ENCODE results near the gene SOCS3.

SOCS3 gene

GRCh38 chr17:78375401-78376151 is 15.7 kb upstream of the SOCS3 start:
- H3K9me3 ChIP-seq (ENCODE audit: control insufficient read depth, low read length): no peaks in the 10 kb centered on the region
- H3K4me1 ChIP-seq (ENCODE audit: control insufficient read depth, insufficient read depth, low read length): peaks cover 66% of the 10 kb centered on the region
- DNase-seq (ENCODE audit: low read depth): peak; percentile 96
- no peaks in the 10 kb centered on the region for H3K27me3 ChIP-seq (replicated peaks; ENCODE audit: control insufficient read depth, insufficient read depth, low read length)
- H3K36me3 ChIP-seq (ENCODE audit: control insufficient read depth, insufficient read depth, low read length, severe bottlenecking): no peaks in the 10 kb centered on the region
- H3K9ac ChIP-seq (ENCODE audit: low read length): peak overlapping the region; percentile 53
- peak overlapping the region; percentile 54 for H3K4me3 ChIP-seq (ENCODE audit: low read length)

- Histone ChIP-seq H3K27me3 (replicated peaks; ENCODE audit: control insufficient read depth, insufficient read depth, low read length) (no peaks in the 10 kb centered on the region), H3K9ac (ENCODE audit: low read length) (peak overlapping the region; percentile 53), H3K9me3 (ENCODE audit: control insufficient read depth, low read length) (no peaks in the 10 kb centered on the region), H3K4me1 (ENCODE audit: control insufficient read depth, insufficient read depth, low read length) (peaks cover 58% of the 10 kb centered on the region), H3K4me3 (ENCODE audit: low read length) (peak overlapping the region; percentile 54), H3K36me3 (ENCODE audit: control insufficient read depth, insufficient read depth, low read length, severe bottlenecking) (no peaks in the 10 kb centered on the region)
- peak; percentile 80 for DNase-seq (ENCODE audit: low read depth)
Observed at GRCh38 chr17:78374631-78375274, 14.9 kb upstream of the SOCS3 start.

GRCh38 chr17:78374189-78374588 is 14.3 kb upstream of the SOCS3 start:
- Histone ChIP-seq H3K36me3 (ENCODE audit: control insufficient read depth, insufficient read depth, low read length, severe bottlenecking) (no peaks in the 10 kb centered on the region), H3K4me1 (ENCODE audit: control insufficient read depth, insufficient read depth, low read length) (peaks cover 52% of the 10 kb centered on the region), H3K4me3 (ENCODE audit: low read length) (no peak overlapping the region), H3K9me3 (ENCODE audit: control insufficient read depth, low read length) (no peaks in the 10 kb centered on the region), H3K9ac (ENCODE audit: low read length) (no peak overlapping the region), H3K27me3 (replicated peaks; ENCODE audit: control insufficient read depth, insufficient read depth, low read length) (no peaks in the 10 kb centered on the region)
- no peak for DNase-seq (ENCODE audit: low read depth)

- Histone ChIP-seq H3K36me3 (ENCODE audit: control insufficient read depth, insufficient read depth, low read length, severe bottlenecking) (no peaks in the 10 kb centered on the region), H3K4me1 (ENCODE audit: control insufficient read depth, insufficient read depth, low read length) (peaks cover 46% of the 10 kb centered on the region), H3K27me3 (replicated peaks; ENCODE audit: control insufficient read depth, insufficient read depth, low read length) (no peaks in the 10 kb centered on the region), H3K4me3 (ENCODE audit: low read length) (no peak overlapping the region), H3K9ac (ENCODE audit: low read length) (peak overlapping the region; percentile 37), H3K9me3 (ENCODE audit: control insufficient read depth, low read length) (no peaks in the 10 kb centered on the region)
- DNase-seq (ENCODE audit: low read depth): no peak
Observed at GRCh38 chr17:78372841-78373240, 13.0 kb upstream of the SOCS3 start.

GRCh38 chr17:78371056-78371455 is 11.2 kb upstream of the SOCS3 start:
- Histone ChIP-seq H3K4me3 (ENCODE audit: low read length) (no peak overlapping the region), H3K36me3 (ENCODE audit: control insufficient read depth, insufficient read depth, low read length, severe bottlenecking) (no peaks in the 10 kb centered on the region), H3K4me1 (ENCODE audit: control insufficient read depth, insufficient read depth, low read length) (peaks cover 35% of the 10 kb centered on the region), H3K27me3 (replicated peaks; ENCODE audit: control insufficient read depth, insufficient read depth, low read length) (no peaks in the 10 kb centered on the region), H3K9me3 (ENCODE audit: control insufficient read depth, low read length) (no peaks in the 10 kb centered on the region), H3K9ac (ENCODE audit: low read length) (no peak overlapping the region)
- DNase-seq (ENCODE audit: low read depth): no peak

- Histone ChIP-seq H3K4me3 (ENCODE audit: low read length) (no peak overlapping the region), H3K9ac (ENCODE audit: low read length) (no peak overlapping the region), H3K4me1 (ENCODE audit: control insufficient read depth, insufficient read depth, low read length) (peaks cover 33% of the 10 kb centered on the region), H3K9me3 (ENCODE audit: control insufficient read depth, low read length) (no peaks in the 10 kb centered on the region), H3K27me3 (replicated peaks; ENCODE audit: control insufficient read depth, insufficient read depth, low read length) (no peaks in the 10 kb centered on the region), H3K36me3 (ENCODE audit: control insufficient read depth, insufficient read depth, low read length, severe bottlenecking) (no peaks in the 10 kb centered on the region)
- DNase-seq (ENCODE audit: low read depth): no peak
Observed at GRCh38 chr17:78369791-78370381, 10.0 kb upstream of the SOCS3 start.

- Histone ChIP-seq H3K27me3 (replicated peaks; ENCODE audit: control insufficient read depth, insufficient read depth, low read length) (no peaks in the 10 kb centered on the region), H3K9ac (ENCODE audit: low read length) (no peak overlapping the region), H3K9me3 (ENCODE audit: control insufficient read depth, low read length) (no peaks in the 10 kb centered on the region), H3K4me3 (ENCODE audit: low read length) (no peak overlapping the region), H3K4me1 (ENCODE audit: control insufficient read depth, insufficient read depth, low read length) (peaks cover 24% of the 10 kb centered on the region), H3K36me3 (ENCODE audit: control insufficient read depth, insufficient read depth, low read length, severe bottlenecking) (no peaks in the 10 kb centered on the region)
- no peak for DNase-seq (ENCODE audit: low read depth)
Observed at GRCh38 chr17:78368854-78369495, 9.1 kb upstream of the SOCS3 start.

- Histone ChIP-seq H3K4me1 (ENCODE audit: control insufficient read depth, insufficient read depth, low read length) (peaks cover 24% of the 10 kb centered on the region), H3K4me3 (ENCODE audit: low read length) (no peak overlapping the region), H3K9ac (ENCODE audit: low read length) (no peak overlapping the region), H3K9me3 (ENCODE audit: control insufficient read depth, low read length) (no peaks in the 10 kb centered on the region), H3K27me3 (replicated peaks; ENCODE audit: control insufficient read depth, insufficient read depth, low read length) (no peaks in the 10 kb centered on the region), H3K36me3 (ENCODE audit: control insufficient read depth, insufficient read depth, low read length, severe bottlenecking) (no peaks in the 10 kb centered on the region)
- DNase-seq (ENCODE audit: low read depth): no peak
Observed at GRCh38 chr17:78368348-78368747, 8.5 kb upstream of the SOCS3 start.

GRCh38 chr17:78367193-78367592 is 7.3 kb upstream of the SOCS3 start:
- Histone ChIP-seq H3K4me3 (ENCODE audit: low read length) (no peak overlapping the region), H3K4me1 (ENCODE audit: control insufficient read depth, insufficient read depth, low read length) (peaks cover 15% of the 10 kb centered on the region), H3K36me3 (ENCODE audit: control insufficient read depth, insufficient read depth, low read length, severe bottlenecking) (no peaks in the 10 kb centered on the region), H3K9ac (ENCODE audit: low read length) (no peak overlapping the region), H3K27me3 (replicated peaks; ENCODE audit: control insufficient read depth, insufficient read depth, low read length) (no peaks in the 10 kb centered on the region), H3K9me3 (ENCODE audit: control insufficient read depth, low read length) (no peaks in the 10 kb centered on the region)
- no peak for DNase-seq (ENCODE audit: low read depth)

GRCh38 chr17:78366109-78366848 is 6.4 kb upstream of the SOCS3 start:
- Histone ChIP-seq H3K4me3 (ENCODE audit: low read length) (no peak overlapping the region), H3K27me3 (replicated peaks; ENCODE audit: control insufficient read depth, insufficient read depth, low read length) (no peaks in the 10 kb centered on the region), H3K9me3 (ENCODE audit: control insufficient read depth, low read length) (no peaks in the 10 kb centered on the region), H3K4me1 (ENCODE audit: control insufficient read depth, insufficient read depth, low read length) (peaks cover 13% of the 10 kb centered on the region), H3K9ac (ENCODE audit: low read length) (peak overlapping the region; percentile 45), H3K36me3 (ENCODE audit: control insufficient read depth, insufficient read depth, low read length, severe bottlenecking) (no peaks in the 10 kb centered on the region)
- no peak for DNase-seq (ENCODE audit: low read depth)

Measured in adipocyte (in vitro differentiated cells).